ENCODE data around the gene PPP1R3D. TPM values are rescaled to one million over a fixed set of nuclear protein-coding genes. Genes with fewer than 3 reads are reported as not detected.

PPP1R3D gene
- total and polyA plus RNA-seq, 2 of the 13 experiments (the other 11 are each of a cell fraction or from before 2014, with no cell fraction given): 1.2 to 3.7 TPM

DNA sequence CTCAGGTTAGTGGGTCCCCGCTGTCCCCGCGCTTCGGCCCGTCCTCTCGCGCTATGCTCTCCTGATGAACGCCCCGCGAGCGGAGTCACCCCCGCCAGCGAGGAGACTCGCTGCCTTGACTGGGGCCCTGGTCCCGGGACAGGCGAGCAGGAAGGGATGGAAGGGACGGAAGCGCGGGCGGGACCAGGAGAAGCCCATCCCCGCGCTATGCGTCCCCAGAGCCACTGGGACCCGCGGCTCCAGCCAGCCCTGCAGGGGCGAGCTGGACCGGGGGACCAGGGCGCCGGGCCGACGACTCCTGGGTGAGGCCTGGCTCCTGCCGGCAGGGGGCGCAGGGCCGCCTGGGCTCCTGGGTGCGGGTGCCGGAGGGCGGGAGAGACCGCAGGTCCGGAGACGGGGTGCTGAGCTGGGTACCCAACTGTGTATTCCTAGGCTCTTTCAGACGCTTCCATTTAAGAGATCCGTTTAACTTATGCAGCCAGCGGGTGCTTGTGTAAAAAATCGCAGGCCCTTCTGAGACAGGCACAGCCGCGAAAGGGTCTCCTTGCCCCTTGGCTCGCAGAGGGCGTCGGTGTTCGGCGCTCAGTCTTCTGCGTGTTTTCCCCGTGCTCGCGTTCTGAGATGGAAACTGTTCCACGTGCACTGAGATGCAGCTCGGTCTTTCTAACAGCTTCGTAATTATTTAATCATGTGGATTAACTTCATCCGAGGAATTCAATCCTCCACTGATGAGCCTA lies 6.1 kb downstream of the PPP1R3D start (continued):
- TF ChIP-seq ARID4A (CRISPR knock-in tag; IDR thresholded peaks at IDR 0.05; ENCODE audit: borderline replicate concordance) (no peak), NBN (conservative IDR thresholded peaks at IDR 0.05) (no peak), ZNF562 (CRISPR knock-in tag; IDR thresholded peaks at IDR 0.05; ENCODE audit: borderline replicate concordance) (no peak), ZNF354B (CRISPR knock-in tag; IDR thresholded peaks at IDR 0.05) (no peak), ZNF333 (CRISPR knock-in tag; IDR thresholded peaks at IDR 0.05; ENCODE audit: borderline replicate concordance) (no peak), DRAP1 (CRISPR knock-in tag; IDR thresholded peaks at IDR 0.05) (no peak), ZNF605 (CRISPR knock-in tag; IDR thresholded peaks at IDR 0.05) (0 out of 2 replicates have a peak, but pooled peaks have one; percentile 35), PATZ1 (CRISPR knock-in tag; IDR thresholded peaks at IDR 0.05) (peak; percentile 57; the same call in 1 of the 2 replicates), MTF1 (CRISPR knock-in tag; IDR thresholded peaks at IDR 0.05) (no peak), PREB (CRISPR knock-in tag; IDR thresholded peaks at IDR 0.05) (no peak)
- TF ChIP-seq, protein P1, sequence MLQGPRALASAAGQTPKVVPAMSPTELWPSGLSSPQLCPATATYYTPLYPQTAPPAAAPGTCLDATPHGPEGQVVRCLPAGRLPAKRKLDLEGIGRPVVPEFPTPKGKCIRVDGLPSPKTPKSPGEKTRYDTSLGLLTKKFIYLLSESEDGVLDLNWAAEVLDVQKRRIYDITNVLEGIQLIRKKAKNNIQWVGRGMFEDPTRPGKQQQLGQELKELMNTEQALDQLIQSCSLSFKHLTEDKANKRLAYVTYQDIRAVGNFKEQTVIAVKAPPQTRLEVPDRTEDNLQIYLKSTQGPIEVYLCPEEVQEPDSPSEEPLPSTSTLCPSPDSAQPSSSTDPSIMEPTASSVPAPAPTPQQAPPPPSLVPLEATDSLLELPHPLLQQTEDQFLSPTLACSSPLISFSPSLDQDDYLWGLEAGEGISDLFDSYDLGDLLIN (CRISPR knock-in tag; IDR thresholded peaks at IDR 0.05; ENCODE audit: borderline replicate concordance): no peak; the same call in 1 of the 2 replicates
- TF ChIP-seq, protein P2, sequence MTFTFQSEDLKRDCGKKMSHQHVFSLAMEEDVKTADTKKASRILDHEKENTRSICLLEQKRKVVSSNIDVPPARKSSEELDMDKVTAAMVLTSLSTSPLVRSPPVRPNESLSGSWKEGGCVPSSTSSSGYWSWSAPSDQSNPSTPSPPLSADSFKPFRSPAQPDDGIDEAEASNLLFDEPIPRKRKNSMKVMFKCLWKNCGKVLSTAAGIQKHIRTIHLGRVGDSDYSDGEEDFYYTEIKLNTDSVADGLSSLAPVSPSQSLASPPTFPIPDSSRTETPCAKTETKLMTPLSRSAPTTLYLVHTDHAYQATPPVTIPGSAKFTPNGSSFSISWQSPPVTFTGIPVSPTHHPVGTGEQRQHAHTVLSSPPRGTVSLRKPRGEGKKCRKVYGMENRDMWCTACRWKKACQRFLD (CRISPR knock-in tag; IDR thresholded peaks at IDR 0.05; ENCODE audit: borderline replicate concordance): 0 out of 2 replicates have a peak, but pooled peaks have one; percentile 35
- TF ChIP-seq, protein P3, sequence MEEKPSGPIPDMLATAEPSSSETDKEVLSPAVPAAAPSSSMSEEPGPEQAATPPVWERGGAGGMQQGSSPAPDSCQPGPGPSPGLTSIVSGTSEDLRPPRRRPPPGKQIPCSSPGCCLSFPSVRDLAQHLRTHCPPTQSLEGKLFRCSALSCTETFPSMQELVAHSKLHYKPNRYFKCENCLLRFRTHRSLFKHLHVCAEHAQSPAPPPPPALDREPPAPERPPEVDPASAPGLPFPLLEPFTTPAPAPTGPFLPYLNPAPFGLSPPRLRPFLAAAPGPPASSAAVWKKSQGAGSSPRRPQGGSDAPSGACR (CRISPR knock-in tag; IDR thresholded peaks at IDR 0.05): no peak
- TF ChIP-seq, protein P4, sequence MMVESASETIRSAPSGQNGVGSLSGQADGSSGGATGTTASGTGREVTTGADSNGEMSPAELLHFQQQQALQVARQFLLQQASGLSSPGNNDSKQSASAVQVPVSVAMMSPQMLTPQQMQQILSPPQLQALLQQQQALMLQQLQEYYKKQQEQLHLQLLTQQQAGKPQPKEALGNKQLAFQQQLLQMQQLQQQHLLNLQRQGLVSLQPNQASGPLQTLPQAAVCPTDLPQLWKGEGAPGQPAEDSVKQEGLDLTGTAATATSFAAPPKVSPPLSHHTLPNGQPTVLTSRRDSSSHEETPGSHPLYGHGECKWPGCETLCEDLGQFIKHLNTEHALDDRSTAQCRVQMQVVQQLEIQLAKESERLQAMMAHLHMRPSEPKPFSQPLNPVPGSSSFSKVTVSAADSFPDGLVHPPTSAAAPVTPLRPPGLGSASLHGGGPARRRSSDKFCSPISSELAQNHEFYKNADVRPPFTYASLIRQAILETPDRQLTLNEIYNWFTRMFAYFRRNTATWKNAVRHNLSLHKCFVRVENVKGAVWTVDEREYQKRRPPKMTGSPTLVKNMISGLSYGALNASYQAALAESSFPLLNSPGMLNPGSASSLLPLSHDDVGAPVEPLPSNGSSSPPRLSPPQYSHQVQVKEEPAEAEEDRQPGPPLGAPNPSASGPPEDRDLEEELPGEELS (CRISPR knock-in tag; IDR thresholded peaks at IDR 0.05): no peak

All from HepG2 (cell line).